ENCODE data around the gene GPHN.

- no peak for TF ChIP-seq CTCF (IDR thresholded peaks at IDR 0.05)
- TF ChIP-seq POLR2A (IDR thresholded peaks at IDR 0.05) = no peak
These were observed 679.9 kb downstream of the GPHN start for GRCh38 chr14:67187826-67188225.

Measured in thyroid gland (tissue), 4 donors.